Tongue (tissue), 2 donors: ENCODE results near the gene SKAP1. TPM values are rescaled to one million over a fixed set of nuclear protein-coding genes. Genes with fewer than 3 reads are reported as not detected.

Source experiments
- DNase-seq: peaks from one replicate; pipeline ENCODE4 v3.0.0-alpha.2; 2015
- total RNA-seq: library from RNA; depleted of rRNA; stranded (reverse); fragments of >200 nt; gene quantifications from one replicate; pipeline ENCODE4 v1.2.3, GENCODE V29; 2014

SKAP1 gene
- total RNA-seq, 1 donor from 2014 or later: 0.41 TPM

GRCh38 chr17:48137656-48138055 lies 292.4 kb downstream of the SKAP1 start:
- DNase-seq: no peak

GRCh38 chr17:48134912-48135480 lies 295.0 kb downstream of the SKAP1 start:
- DNase-seq: no peak

DNA sequence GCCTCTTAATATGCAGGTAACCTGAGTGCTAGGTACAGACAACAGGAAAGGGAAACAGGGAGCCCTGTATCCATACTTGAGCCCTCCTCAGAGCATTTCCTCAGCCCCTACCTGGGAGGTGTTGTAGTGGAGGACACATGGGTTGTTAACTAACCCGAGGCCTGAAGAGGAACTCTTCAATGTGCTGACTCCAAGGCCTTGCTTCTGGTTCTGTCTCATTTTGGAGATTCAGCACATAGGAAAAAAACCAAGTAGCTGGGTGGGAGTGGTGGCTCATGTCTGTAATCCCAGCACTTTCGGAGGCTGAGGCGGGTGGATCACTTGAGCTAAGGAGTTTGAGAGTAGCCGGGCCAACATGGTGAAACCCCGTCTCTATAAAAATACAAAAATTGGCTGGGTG lies 297.6 kb downstream of the SKAP1 start:
- DNase-seq: no peak

DNA sequence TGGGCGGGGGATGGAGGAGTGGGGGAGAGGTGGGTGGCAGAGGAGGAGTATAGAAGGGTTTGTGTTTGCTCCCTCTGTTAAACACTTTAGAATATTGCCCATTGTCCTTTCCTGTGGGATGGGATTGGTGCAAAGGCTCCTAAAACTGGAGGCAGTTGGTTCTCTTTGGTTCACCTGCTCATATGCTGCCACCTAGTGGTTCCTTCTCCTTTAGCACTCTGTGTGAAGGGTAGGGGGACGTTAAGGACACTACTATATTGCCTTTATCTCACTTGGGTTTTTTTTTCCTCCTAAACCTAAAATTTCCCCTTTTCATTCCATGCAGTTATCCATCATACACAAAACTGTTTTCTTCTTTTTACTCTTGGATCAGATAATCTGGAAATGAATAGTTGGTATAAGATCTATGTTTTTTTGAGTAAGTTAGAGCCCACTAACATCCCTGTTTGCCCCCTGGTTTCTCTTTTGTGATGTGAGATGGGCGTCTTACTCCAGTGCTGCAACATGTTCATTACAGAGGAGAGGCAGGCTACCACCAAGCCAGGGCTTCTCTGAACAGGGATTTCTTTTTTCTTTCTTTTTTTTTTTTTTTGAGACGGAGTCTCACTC lies 298.7 kb downstream of the SKAP1 start:
- DNase-seq: peak; percentile 90

DNA sequence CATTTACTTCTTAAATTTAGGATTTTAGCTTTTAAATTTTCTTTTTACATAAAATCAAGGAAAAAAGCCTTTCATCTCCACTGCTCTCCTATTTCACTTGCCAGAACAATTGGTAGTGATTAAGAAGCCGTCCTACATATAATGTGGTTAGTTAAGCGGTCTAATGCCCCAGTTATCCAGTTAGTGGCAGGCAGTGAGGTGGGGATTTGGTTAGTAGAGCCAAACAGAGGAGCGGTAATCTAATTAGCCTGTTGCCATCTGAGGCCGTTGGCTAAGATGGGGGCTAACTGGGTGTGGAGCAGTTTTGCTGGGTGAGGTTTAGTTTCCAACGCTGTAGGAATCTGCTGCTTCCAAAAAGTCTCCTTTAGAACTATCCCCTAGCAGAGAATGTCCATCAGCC lies 300.0 kb downstream of the SKAP1 start:
- DNase-seq: no peak

DNA sequence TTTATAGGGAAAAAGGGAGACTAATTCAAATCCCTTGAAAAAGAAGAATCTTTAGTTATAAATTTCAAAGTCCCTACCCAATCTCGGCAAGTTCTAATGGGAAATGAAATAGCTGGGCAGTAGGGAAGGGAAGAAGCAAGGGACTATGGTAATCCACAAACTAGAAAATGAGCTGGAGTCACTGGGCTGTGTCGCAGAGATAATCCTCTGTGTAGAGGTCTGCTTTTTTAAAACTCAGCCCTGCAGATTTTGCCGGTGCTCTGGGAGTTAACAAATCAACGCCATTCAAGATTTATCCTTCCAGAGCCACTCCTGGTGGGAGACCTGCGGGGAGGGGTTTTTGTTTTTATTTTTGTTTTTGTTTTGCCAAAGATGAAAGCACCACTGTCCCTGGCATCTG lies 301.6 kb downstream of the SKAP1 start:
- DNase-seq: no peak

GRCh38 chr17:48127371-48128051 lies 302.5 kb downstream of the SKAP1 start:
- DNase-seq: peak; percentile 68

GRCh38 chr17:48126532-48126850 lies 303.5 kb downstream of the SKAP1 start:
- no peak for DNase-seq

GRCh38 chr17:48125829-48126531 lies 304.0 kb downstream of the SKAP1 start:
- no peak for DNase-seq

GRCh38 chr17:48123776-48124388 lies 306.1 kb downstream of the SKAP1 start:
- DNase-seq: no peak

- peak; percentile 42 for DNase-seq
Measured at GRCh38 chr17:48123111-48123510, 306.9 kb downstream of the SKAP1 start.

GRCh38 chr17:48122665-48123045 lies 307.4 kb downstream of the SKAP1 start:
- DNase-seq: no peak

GRCh38 chr17:48121923-48122664 lies 307.9 kb downstream of the SKAP1 start:
- no peak for DNase-seq

- DNase-seq: no peak
Measured at GRCh38 chr17:48113201-48113676, 316.8 kb downstream of the SKAP1 start.

- no peak for DNase-seq
Measured at GRCh38 chr17:48111937-48112241, 318.1 kb downstream of the SKAP1 start.

GRCh38 chr17:48110761-48111160 lies 319.3 kb downstream of the SKAP1 start:
- DNase-seq: no peak

DNA sequence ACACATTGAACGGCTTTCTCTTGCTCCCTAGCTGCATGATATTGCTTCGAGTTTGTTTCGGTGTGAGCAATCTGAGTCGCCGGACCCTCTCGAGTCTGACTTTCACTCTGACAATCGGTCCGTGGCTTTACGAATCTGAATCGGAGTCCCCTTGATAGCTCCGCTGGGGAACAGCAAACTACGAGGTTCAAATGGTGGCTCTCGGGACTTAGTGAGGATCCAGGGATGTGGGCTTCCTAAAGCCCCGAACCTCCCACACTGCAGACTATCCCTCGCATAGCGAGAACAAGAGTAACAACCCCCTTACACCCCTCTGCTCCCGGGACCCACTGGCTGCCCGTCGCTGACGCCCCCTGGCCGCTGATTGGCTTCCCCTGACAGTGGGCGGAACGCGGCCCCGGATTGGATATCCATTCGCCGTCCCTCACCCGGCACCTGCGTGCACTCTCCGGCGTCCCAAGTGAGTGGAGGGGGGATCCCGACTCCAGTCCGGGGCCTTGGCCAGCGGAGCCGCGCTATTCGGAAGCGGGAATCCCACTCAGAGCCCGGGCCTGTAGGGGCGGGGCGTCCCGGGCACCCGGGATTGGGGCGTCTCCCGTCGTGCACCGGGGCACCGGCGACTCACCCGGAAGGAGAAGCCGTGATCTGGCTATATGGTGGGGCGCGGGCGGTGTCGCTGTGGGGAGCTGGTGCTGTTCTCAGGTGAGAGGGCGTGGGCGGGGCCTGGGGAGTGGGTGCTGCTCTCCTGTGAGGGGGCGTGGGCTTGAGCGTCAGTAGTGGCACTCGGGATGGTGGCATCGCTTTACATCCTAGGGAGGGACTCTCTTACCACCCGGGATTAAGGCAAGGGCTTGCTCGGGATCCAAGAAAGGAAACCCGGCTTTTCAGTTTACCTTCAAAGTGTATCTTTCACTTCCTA lies 322.6 kb downstream of the SKAP1 start, which contains the start of gene SNX11:
SNX11 (plus strand) TSS at position 630 of the 919 bp plus-strand sequence. CDS start 4,278 bp downstream, outside the sequence.
- DNase-seq: peak; percentile 94

- no peak for DNase-seq
Measured at GRCh38 chr17:48106802-48107136, 323.2 kb downstream of the SKAP1 start.

GRCh38 chr17:48104440-48104839 lies 325.6 kb downstream of the SKAP1 start:
- no peak for DNase-seq

DNA sequence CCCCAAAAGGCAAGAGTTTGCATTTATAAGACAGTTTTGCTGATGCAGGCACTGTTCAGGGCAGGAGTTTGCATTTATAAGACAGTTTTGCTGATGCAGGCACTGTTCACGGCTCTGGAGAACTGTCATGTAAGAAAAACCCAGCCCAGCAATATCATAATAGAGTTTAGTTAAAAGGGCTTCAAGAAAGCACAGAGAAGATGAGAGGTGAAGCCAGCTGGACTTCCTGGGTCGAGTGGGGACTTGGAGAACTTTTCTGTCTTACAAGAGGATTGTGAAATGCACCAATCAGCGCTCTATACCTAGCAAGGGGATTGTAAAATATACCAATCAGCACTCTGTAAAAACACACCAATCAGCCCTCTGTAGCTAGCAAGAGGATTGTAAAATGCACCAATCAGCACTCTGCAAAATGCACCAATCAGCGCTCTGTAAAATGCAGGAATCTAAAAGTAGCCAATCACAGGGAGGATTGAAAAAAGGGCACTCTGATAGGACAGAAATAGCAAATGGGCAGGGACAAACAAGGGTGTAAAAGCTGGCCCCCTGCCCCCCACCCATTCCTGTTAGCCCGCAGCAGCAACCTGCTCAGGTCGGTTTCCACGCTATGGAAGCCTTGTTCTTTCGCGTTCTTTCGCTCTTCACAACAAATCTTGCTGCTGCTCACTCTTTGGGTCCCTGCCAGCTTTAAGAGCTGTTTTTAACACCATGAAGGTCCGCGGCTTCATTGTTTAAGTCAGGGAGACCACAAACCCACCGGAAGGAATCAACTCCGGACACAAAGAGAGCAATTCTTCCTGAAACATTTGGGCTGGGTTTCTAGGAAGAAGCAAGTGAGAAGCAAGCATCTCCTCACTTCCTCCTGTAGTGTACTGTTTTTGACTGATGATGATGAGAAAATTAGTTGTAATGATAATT lies 327.0 kb downstream of the SKAP1 start:
- DNase-seq: no peak
